Naive thymus-derived CD4-positive, alpha-beta T cell (primary cell): Measurements from ENCODE around the gene ZNF763. TPM values are rescaled to one million over a fixed set of nuclear protein-coding genes. Genes with fewer than 3 reads are reported as not detected.
A peak's percentile ranks its signal among the peaks of the same experiment; 100 is the strongest.
"Not testable (repeated sequence)": the region's sequence is repeated elsewhere in the genome, so short reads cannot be mapped to it uniquely, and the experiment has no call there.

Experiments
- ATAC-seq: fragments of 150-1000 bp; cut with Tn5 transposase; 2 replicates; pipeline ENCODE4 v1.10.0; 2021; ENCODE audit warnings: mild to moderate bottlenecking, moderate library complexity
- CTCF ChIA-PET: fragments of 350-600 bp; sonication (Branson Sonifier 250); formaldehyde crosslinking; loops from one replicate; lab custom pipeline; 2021; ENCODE audit warnings: antibody characterized with exemption; lab: Charles Lee
- POLR2A ChIA-PET: fragments of 350-600 bp; sonication (Branson Sonifier 250); formaldehyde crosslinking; loops from one replicate; lab custom pipeline; 2021; ENCODE audit warnings: antibody characterized with exemption, inconsistent platforms; lab: Charles Lee
- DNase-seq, 9 donors: peaks; one replicate each; pipeline versions ENCODE4 v3.0.0 to v3.0.0-alpha.2; 2020 to 2022; ENCODE audit warnings: mixed read lengths in 1 of 9
- H3K27ac ChIP-seq: one replicate; pipeline ENCODE4 v1.7.0; 2013; ENCODE audit warnings: mild to moderate bottlenecking, low read depth, low read length, moderate library complexity
- H3K27me3 ChIP-seq, 2 donors: one replicate each; pipeline ENCODE4 v1.7.0; 2013; ENCODE audit warnings: low read length in 2 of 2, mild to moderate bottlenecking in 2 of 2, moderate library complexity in 2 of 2; ENCODE audit not compliant: control insufficient read depth in 2 of 2, insufficient read depth in 2 of 2
- H3K36me3 ChIP-seq, 3 experiments: 1 replicate in 2 of 3; 2 replicates in 1 of 3; pipeline ENCODE4 v1.7.0; 2013; ENCODE audit warnings: low read length in 3 of 3, mild to moderate bottlenecking in 3 of 3, moderate library complexity in 1 of 3; ENCODE audit not compliant: insufficient read depth in 3 of 3, control insufficient read depth in 2 of 3
- H3K4me1 ChIP-seq, 2 donors: one replicate each; pipeline ENCODE4 v1.7.0; 2013; ENCODE audit warnings: low read length in 2 of 2, mild to moderate bottlenecking in 2 of 2, moderate library complexity in 1 of 2; ENCODE audit not compliant: control insufficient read depth in 2 of 2, insufficient read depth in 2 of 2
- H3K4me3 ChIP-seq: 2 replicates; pipeline ENCODE4 v1.7.0; 2013; ENCODE audit warnings: mild to moderate bottlenecking, low read length
- H3K9me3 ChIP-seq, 3 experiments: 1 replicate in 2 of 3; 2 replicates in 1 of 3; pipeline ENCODE4 v1.7.0; 2013; ENCODE audit warnings: low read length in 3 of 3; ENCODE audit not compliant: control insufficient read depth in 2 of 3
- H3K27ac Mint-ChIP-seq, 9 donors: one replicate each; pipeline ENCODE4 v1.8.0; 2020 to 2022; ENCODE audit warnings: mixed read lengths in 9 of 9, mild to moderate bottlenecking in 8 of 9, moderate library complexity in 5 of 9, inconsistent platforms in 2 of 9
- H3K27me3 Mint-ChIP-seq, 5 donors: one replicate each; pipeline ENCODE4 v1.8.0; 2021 to 2022; ENCODE audit warnings: mixed read lengths in 5 of 5, mild to moderate bottlenecking in 1 of 5
- H3K36me3 Mint-ChIP-seq, 5 donors: one replicate each; pipeline ENCODE4 v1.8.0; 2020 to 2022; ENCODE audit warnings: mixed read lengths in 5 of 5, mild to moderate bottlenecking in 3 of 5, inconsistent platforms in 1 of 5
- H3K4me1 Mint-ChIP-seq, 7 donors: one replicate each; pipeline ENCODE4 v1.8.0; 2020 to 2022; ENCODE audit warnings: mixed read lengths in 7 of 7, mild to moderate bottlenecking in 3 of 7, inconsistent platforms in 1 of 7
- H3K4me3 Mint-ChIP-seq, 10 donors: one replicate each; pipeline ENCODE4 v1.8.0; 2020 to 2022; ENCODE audit warnings: mild to moderate bottlenecking in 10 of 10, mixed read lengths in 10 of 10, moderate library complexity in 6 of 10, inconsistent platforms in 2 of 10
- H3K9me3 Mint-ChIP-seq, 11 donors: one replicate each; pipeline ENCODE4 v1.8.0; 2020 to 2022; ENCODE audit warnings: mixed read lengths in 11 of 11, mild to moderate bottlenecking in 4 of 11, inconsistent platforms in 1 of 11, moderate library complexity in 1 of 11
- intact Hi-C, 2 donors: fragments of 100-400 bp; cut with micrococcal nuclease; formaldehyde crosslinking; loops; one replicate each; pipeline ENCODE4 v1.15.1; 2023
- polyA plus RNA-seq, 2 donors: library from polyadenylated mRNA; unstranded; fragments of 300-500 nt; fragmentation: Illumina TruSeq; gene quantifications; one replicate each; pipeline ENCODE4 v1.2.3, GENCODE V29; 2021
- total RNA-seq, 6 experiments: library from RNA in 5 of 6; stranded (reverse) in 5 of 6; gene quantifications; 1 replicate in 5 of 6; 2 replicates in 1 of 6; pipeline ENCODE4 v1.2.3 and lab custom pipeline; 2021 to 2026

Gene ZNF763
- total and polyA plus RNA-seq, 7 experiments from 2014 or later, result 1.3 to 17.3 (median 4.4) TPM

DNA sequence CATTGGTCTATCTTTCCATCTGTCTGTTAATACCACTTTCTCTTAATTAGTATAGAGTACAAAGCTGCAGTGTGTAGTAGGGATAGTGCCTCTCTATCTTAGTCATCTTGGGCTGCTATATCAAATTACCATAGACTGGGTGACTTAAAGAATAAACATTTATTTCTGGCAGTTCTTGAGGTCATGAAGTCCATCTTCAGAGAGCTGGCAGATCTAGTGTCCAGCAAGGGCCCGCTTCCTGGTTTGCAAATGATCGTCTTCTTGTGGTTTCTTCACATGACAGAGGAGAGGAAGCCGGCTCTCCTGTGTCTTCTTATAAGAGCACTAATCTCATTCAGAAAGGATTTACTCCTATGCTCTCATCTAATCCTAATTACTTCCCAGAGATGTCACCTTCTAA lies 33.8 kb upstream of the ZNF763 start:
- Mint-ChIP-seq H3K36me3 (peaks cover 0 to 80% (median 51%) of the 10 kb centered on the region in 5 donors), H3K4me3 (peak overlapping the region in 1 of 10 donors; percentile 5), H3K4me1 (peaks cover 11 to 50% (median 42%) of the 10 kb centered on the region in 7 donors), H3K27ac (peak overlapping the region in 2 of 9 donors; percentile 13 to 28), H3K27me3 (no peaks in the 10 kb centered on the region), H3K9me3 (peaks cover 0 to 48% (median 19%) of the 10 kb centered on the region in 11 donors)
- ChIA-PET POLR2A (interaction anchor here (0.6 kb wide), 1 partner anchor 71 kb away, joined by 4 read pairs; no protein-coding TSS in a partner anchor), CTCF (no interaction called here)
- H3K27me3 ChIP-seq, result no peaks in the 10 kb centered on the region
- peaks cover 2 to 4% of the 10 kb centered on the region in 2 donors for H3K4me1 ChIP-seq
- DNase-seq (no peak), ATAC-seq (no peak)
- H3K36me3 ChIP-seq, result peaks cover 0 to 13% (median 2%) of the 10 kb centered on the region in 3 experiments
- peaks cover 0 to 15% (median 0%) of the 10 kb centered on the region in 3 experiments for H3K9me3 ChIP-seq
- intact Hi-C loops, result no loop called here
- no peak overlapping the region for H3K4me3 ChIP-seq
- no peak overlapping the region for H3K27ac ChIP-seq

DNA sequence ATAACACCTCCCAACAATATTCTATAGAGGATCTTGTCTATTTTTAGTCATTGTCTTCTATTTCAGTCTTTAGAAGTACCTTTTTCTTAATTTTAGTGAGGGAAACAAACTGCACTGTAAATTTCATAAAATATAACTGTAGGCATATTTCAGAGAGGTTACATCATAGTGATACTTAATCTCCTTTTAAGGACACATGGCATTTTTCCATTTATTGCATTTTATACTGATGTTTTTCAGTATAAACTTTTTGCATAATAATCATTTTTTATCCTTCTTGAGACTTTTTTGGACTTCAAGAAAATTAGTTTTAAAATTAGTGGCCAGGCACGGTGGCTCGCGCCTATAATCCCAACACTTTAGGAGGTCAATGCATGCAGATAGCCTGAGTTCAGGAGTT lies 33.3 kb upstream of the ZNF763 start:
- peaks cover 0 to 13% (median 2%) of the 10 kb centered on the region in 3 experiments for H3K36me3 ChIP-seq
- Mint-ChIP-seq H3K27me3 (no peaks in the 10 kb centered on the region), H3K9me3 (peaks cover 0 to 53% (median 23%) of the 10 kb centered on the region in 11 donors), H3K36me3 (peaks cover 4 to 81% (median 55%) of the 10 kb centered on the region in 5 donors), H3K27ac (peak overlapping the region in 2 of 9 donors; percentile 13 to 28), H3K4me3 (peak overlapping the region in 1 of 10 donors; percentile 5), H3K4me1 (peaks cover 6 to 49% (median 37%) of the 10 kb centered on the region in 7 donors)
- no peak for ATAC-seq
- no peak overlapping the region for H3K4me3 ChIP-seq
- intact Hi-C loops, result no loop called here
- DNase-seq, result no peak
- peaks cover 0 to 15% (median 0%) of the 10 kb centered on the region in 3 experiments for H3K9me3 ChIP-seq
- ChIA-PET CTCF (no interaction called here), POLR2A (no interaction called here)
- no peak overlapping the region for H3K27ac ChIP-seq
- H3K27me3 ChIP-seq, result no peaks in the 10 kb centered on the region
- H3K4me1 ChIP-seq, result no peaks in the 10 kb centered on the region

DNA sequence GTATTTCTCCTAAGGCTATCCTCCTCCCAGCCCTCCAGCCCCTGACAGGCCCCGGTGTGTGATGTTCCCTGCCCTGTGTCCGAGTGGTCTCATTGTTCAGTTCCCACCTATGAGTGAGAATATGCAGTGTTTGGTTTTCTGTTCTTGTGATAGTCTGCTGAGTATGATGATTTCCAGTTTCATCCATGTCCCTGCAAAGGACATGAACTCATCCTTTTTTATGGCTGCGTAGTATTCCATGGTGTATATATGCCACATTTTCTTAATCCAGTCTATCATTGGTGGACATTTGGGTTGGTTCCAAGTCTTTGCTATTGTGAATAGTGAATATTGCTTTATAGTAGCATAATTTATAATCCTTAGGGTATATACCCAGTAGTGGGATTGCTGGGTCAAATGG lies 29.0 kb upstream of the ZNF763 start:
- POLR2A ChIA-PET, H3K27me3 Mint-ChIP-seq, H3K4me3 Mint-ChIP-seq, H3K27ac Mint-ChIP-seq, ATAC-seq, intact Hi-C loops, CTCF ChIA-PET, H3K27ac ChIP-seq, DNase-seq, H3K4me1 ChIP-seq, H3K27me3 ChIP-seq, H3K4me3 ChIP-seq: not testable (repeated sequence)
- H3K9me3 Mint-ChIP-seq, result peaks cover 0 to 81% (median 48%) of the 10 kb centered on the region in 11 donors
- Histone ChIP-seq H3K36me3 (peaks cover 0 to 19% (median 5%) of the 10 kb centered on the region in 3 experiments), H3K9me3 (peaks cover 0 to 33% (median 0%) of the 10 kb centered on the region in 3 experiments)
- peaks cover 0 to 24% (median 10%) of the 10 kb centered on the region in 7 donors for H3K4me1 Mint-ChIP-seq
- H3K36me3 Mint-ChIP-seq, result peaks cover 5 to 82% (median 56%) of the 10 kb centered on the region in 5 donors

DNA sequence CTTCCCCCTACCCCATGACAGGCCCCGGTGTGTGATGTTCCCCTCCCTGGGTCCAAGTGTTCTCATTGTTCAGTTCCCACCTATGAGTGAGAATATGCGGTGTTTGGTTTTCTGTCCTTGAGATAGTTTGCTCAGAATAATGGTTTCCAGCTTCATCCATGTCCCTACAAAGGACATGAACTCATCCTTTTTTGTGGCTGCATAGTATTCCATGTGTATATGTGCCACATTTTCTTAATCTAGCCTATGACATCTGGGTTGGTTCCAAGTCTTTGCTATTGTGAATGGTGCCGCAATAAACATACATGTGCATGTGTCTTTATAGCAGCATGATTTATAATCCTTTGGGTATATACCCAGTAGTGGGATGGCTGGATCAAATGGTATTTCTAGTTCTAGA lies 26.5 kb upstream of the ZNF763 start:
- H3K27ac Mint-ChIP-seq, H3K27ac ChIP-seq, H3K4me1 ChIP-seq, ATAC-seq, POLR2A ChIA-PET, H3K4me3 Mint-ChIP-seq, H3K27me3 ChIP-seq, H3K4me3 ChIP-seq, intact Hi-C loops, DNase-seq, CTCF ChIA-PET, H3K27me3 Mint-ChIP-seq: not testable (repeated sequence)
- Mint-ChIP-seq H3K9me3 (peaks cover 0 to 85% (median 55%) of the 10 kb centered on the region in 11 donors), H3K36me3 (peaks cover 13 to 81% (median 67%) of the 10 kb centered on the region in 5 donors), H3K4me1 (peaks cover 0 to 16% (median 4%) of the 10 kb centered on the region in 7 donors)
- peaks cover 14 to 52% (median 14%) of the 10 kb centered on the region in 3 experiments for H3K9me3 ChIP-seq
- H3K36me3 ChIP-seq, result peaks cover 3 to 36% (median 9%) of the 10 kb centered on the region in 3 experiments

DNA sequence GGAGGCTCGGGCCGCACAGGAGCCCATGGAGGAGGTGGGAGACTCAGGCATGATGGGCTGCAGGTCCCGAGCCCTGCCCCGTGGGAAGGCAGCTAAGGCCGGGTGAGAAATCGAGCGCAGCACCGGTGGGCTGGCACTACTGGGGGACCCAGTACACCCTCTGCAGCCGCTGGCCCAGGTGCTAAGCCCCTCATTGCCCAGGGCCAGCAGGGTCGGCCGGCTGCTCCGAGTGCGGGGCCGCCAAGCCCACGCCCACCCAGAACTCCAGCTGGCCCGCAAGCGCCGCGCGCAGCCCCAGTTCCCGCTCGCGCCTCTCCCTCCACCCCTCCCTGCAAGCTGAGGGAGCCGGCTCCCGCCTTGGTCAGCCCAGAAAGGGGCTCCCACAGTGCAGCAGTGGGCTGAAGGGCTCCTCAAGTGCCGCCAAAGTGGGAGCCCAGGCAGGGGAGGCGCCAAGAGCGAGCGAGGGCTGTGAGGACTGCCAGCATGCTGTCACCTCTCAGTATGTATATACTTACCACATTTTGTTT lies 23.4 kb upstream of the ZNF763 start:
- intact Hi-C loops, CTCF ChIA-PET, ATAC-seq, H3K27ac Mint-ChIP-seq, H3K4me1 ChIP-seq, H3K27me3 Mint-ChIP-seq, H3K27me3 ChIP-seq, H3K4me1 Mint-ChIP-seq, DNase-seq, POLR2A ChIA-PET, H3K4me3 Mint-ChIP-seq, H3K4me3 ChIP-seq, H3K27ac ChIP-seq: not testable (repeated sequence)
- peaks cover 17 to 89% (median 82%) of the 10 kb centered on the region in 5 donors for H3K36me3 Mint-ChIP-seq
- Histone ChIP-seq H3K36me3 (peaks cover 7 to 56% (median 10%) of the 10 kb centered on the region in 3 experiments), H3K9me3 (peaks cover 27 to 67% (median 44%) of the 10 kb centered on the region in 3 experiments)
- H3K9me3 Mint-ChIP-seq, result peaks cover 0 to 91% (median 68%) of the 10 kb centered on the region in 11 donors

DNA sequence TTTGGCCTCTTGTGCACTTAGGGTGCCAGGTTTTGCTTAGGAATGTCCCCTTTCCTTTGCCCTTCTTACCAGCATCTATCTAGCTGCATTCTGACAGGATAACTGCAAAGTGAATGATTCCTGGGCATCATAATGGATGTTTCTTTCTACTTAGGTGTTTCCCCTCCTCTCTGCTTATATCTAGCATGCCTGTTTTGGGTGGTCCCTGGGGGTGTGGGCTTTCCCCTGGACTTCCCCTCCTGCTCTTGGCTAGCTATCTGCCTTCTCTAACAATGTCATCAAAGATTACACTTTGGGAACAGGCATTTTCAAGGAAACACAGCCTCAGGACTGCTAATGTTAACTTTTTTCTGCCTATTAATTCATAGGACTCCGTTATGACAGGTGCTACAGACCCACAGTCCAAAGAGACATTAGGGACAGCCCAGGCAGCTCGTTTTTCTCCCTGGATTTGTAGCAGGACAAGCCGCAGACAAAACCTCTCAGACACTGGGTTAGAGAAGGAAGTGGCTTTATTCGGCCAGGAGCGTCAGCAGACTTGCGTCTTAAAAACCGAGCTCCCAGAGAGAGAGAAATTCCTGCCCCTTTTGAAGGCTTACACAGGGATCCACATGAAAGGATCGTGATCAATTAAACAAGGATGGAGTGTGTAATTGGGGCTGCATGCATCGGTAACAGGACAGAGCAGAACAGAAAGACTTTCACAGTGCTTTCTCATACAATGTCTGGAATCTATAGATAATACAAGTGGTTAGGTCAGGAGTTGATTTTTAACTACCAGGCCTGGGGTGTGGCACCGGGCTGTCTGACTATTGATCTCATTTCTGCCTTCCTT lies 22.6 kb upstream of the ZNF763 start:
- intact Hi-C loops, result no loop called here
- H3K36me3 ChIP-seq, result peaks cover 14 to 64% (median 16%) of the 10 kb centered on the region in 3 experiments
- DNase-seq (no peak), ATAC-seq (no peak)
- no peak overlapping the region for H3K27ac ChIP-seq
- POLR2A ChIA-PET, result interaction anchor here (1.1 kb wide), 1 partner anchor 553 kb away, joined by 3 read pairs; no protein-coding TSS in a partner anchor
- peaks cover 0 to 5% (median 0%) of the 10 kb centered on the region in 7 donors for H3K4me1 Mint-ChIP-seq
- H3K9me3 ChIP-seq, result peaks cover 29 to 74% (median 47%) of the 10 kb centered on the region in 3 experiments
- no peaks in the 10 kb centered on the region for H3K27me3 ChIP-seq
- H3K9me3 Mint-ChIP-seq, result peaks cover 0 to 91% (median 68%) of the 10 kb centered on the region in 11 donors
- CTCF ChIA-PET, result no interaction called here
- H3K27ac Mint-ChIP-seq, result no peak overlapping the region
- H3K4me3 Mint-ChIP-seq, result no peak overlapping the region
- no peaks in the 10 kb centered on the region for H3K27me3 Mint-ChIP-seq
- no peaks in the 10 kb centered on the region for H3K4me1 ChIP-seq
- H3K36me3 Mint-ChIP-seq, result peaks cover 19 to 90% (median 83%) of the 10 kb centered on the region in 5 donors
- no peak overlapping the region for H3K4me3 ChIP-seq
